Hepatocyte (in vitro differentiated cells): ENCODE measurements around the gene ZC3H4.

ENCODE experiments used
- EZH2 ChIP-seq: fragments of 200-600 bp; sonication (generic); IDR thresholded peaks from 2 replicates; pipeline ENCODE4 v1.6.1; 2016; ENCODE audit warnings: antibody characterized with exemption, mild to moderate bottlenecking, borderline replicate concordance
- EZH2phosphoT487 ChIP-seq: fragments of 200-600 bp; sonication (generic); IDR thresholded peaks from one replicate; pipeline ENCODE4 v1.6.1; 2018; ENCODE audit warnings: antibody characterized with exemption, mild to moderate bottlenecking, low read depth, moderate library complexity; ENCODE audit not compliant: unreplicated experiment, severe bottlenecking
- TF ChIP-seq, protein P1 (sequence below): fragments of 200-600 bp; sonication (generic); IDR thresholded peaks from 2 replicates; pipeline ENCODE4 v1.5.1; 2016; ENCODE audit warnings: antibody characterized with exemption, mild to moderate bottlenecking; ENCODE audit not compliant: poor library complexity

DNA sequence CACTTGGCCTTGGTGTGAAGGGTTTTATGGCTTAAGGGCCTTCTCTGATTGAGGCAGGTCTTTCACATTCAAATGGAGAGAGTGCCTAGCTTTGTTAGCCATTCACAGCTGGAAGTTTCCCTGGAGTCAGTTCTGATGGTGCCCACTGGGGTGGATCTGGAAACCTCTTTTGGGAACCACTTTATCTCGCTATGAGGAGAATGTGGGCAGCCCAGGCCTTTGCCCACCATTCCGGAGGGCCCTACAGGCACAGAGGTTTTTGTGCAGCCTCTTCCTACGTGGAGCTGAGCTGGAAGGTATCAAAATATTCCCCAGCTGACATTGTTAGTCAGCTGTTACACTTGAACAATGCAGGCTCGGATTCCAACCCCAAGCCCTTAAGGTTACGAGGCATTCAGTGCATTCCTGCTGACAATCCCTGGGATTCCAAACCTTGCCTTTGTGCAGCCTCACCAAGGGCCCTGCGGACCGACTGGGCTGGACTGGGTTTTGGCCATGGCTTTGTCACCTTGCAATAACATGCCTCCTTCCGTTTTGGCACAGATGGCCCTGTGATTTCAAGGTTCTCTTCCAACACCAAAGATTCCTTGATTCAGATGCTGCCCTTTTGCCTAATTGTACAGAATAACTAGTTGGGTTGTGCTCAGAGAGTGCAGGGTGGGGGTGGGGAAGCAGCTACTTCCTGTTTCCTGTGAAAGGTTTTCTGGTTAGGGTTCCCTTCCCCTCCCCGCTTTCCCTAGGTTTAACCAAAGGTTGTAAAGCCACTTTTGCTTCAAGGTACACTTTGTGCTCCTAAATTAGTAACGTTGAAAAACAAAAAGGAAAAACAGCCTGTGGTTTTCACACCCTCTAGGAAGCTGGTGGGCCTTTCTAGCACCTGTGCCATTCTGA, 44.1 kb upstream of the ZC3H4 start:
- TF ChIP-seq, protein P1, sequence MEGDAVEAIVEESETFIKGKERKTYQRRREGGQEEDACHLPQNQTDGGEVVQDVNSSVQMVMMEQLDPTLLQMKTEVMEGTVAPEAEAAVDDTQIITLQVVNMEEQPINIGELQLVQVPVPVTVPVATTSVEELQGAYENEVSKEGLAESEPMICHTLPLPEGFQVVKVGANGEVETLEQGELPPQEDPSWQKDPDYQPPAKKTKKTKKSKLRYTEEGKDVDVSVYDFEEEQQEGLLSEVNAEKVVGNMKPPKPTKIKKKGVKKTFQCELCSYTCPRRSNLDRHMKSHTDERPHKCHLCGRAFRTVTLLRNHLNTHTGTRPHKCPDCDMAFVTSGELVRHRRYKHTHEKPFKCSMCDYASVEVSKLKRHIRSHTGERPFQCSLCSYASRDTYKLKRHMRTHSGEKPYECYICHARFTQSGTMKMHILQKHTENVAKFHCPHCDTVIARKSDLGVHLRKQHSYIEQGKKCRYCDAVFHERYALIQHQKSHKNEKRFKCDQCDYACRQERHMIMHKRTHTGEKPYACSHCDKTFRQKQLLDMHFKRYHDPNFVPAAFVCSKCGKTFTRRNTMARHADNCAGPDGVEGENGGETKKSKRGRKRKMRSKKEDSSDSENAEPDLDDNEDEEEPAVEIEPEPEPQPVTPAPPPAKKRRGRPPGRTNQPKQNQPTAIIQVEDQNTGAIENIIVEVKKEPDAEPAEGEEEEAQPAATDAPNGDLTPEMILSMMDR = no peak
- TF ChIP-seq EZH2 (no peak), EZH2phosphoT487 (no peak)
